H1 (cell line): Measurements from ENCODE around the gene CAMSAP1. TPM values are rescaled to one million over a fixed set of nuclear protein-coding genes. Genes with fewer than 3 reads are reported as not detected.

Experiments used
- CTCF ChIA-PET: fragments of 300-600 bp; sonication (Branson Sonifier 250); formaldehyde crosslinking; loops from one replicate; lab custom pipeline; 2021; ENCODE audit not compliant: partially characterized antibody; lab: Charles Lee
- POLR2A ChIA-PET: fragments of 300-600 bp; sonication (Branson Sonifier 250); formaldehyde crosslinking; loops from one replicate; lab custom pipeline; 2021; ENCODE audit warnings: inconsistent platforms; ENCODE audit not compliant: partially characterized antibody; lab: Charles Lee
- DNase-seq, 2 experiments: peaks; one replicate each; pipeline versions ENCODE4 v3.0.0 to v3.0.0-alpha.2; 2010 to 2022; ENCODE audit warnings: low spot score in 2 of 2, low read depth in 1 of 2, mixed read lengths in 1 of 2
- FAIRE-seq: peaks from 2 replicates; lab custom pipeline; 2011; peaks lifted over from hg19 to GRCh38; lab: Jason Lieb, UNC
- H2AFZ ChIP-seq: 2 replicates; pipeline ENCODE4 v1.8.1; 2012; ENCODE audit warnings: low read length, inconsistent platforms
- H2AK5ac ChIP-seq: 2 replicates; pipeline ENCODE4 v1.6.1; 2013; ENCODE audit warnings: low read depth, low read length
- H2BK120ac ChIP-seq: replicated peaks from 2 replicates; pipeline ENCODE3; 2013; ENCODE audit warnings: low read depth, low read length, inconsistent platforms
- H2BK12ac ChIP-seq: 2 replicates; pipeline ENCODE4 v1.6.1; 2013; ENCODE audit warnings: low read depth, low read length
- H2BK15ac ChIP-seq: 2 replicates; pipeline ENCODE4 v1.6.1; 2013; ENCODE audit warnings: low read length
- H2BK20ac ChIP-seq: 2 replicates; pipeline ENCODE4 v1.6.1; 2013; ENCODE audit warnings: low read length
- H2BK5ac ChIP-seq: 2 replicates; pipeline ENCODE4 v1.6.1; 2013; ENCODE audit warnings: low read depth, low read length
- H3K14ac ChIP-seq: 2 replicates; pipeline ENCODE4 v1.6.1; 2013; ENCODE audit warnings: inconsistent platforms; ENCODE audit not compliant: insufficient read length
- H3K18ac ChIP-seq: 2 replicates; pipeline ENCODE4 v1.6.1; 2013; ENCODE audit warnings: low read length; ENCODE audit errors: extremely low read depth
- H3K23ac ChIP-seq: 2 replicates; pipeline ENCODE4 v1.6.1; 2013; ENCODE audit warnings: inconsistent platforms; ENCODE audit not compliant: insufficient read length
- H3K23me2 ChIP-seq: 2 replicates; pipeline ENCODE4 v1.6.1; 2013; ENCODE audit warnings: low read depth, low read length
- H3K27ac ChIP-seq: 2 replicates; pipeline ENCODE4 v1.6.1; 2011; ENCODE audit warnings: low read depth, low read length, inconsistent platforms
- H3K27me3 ChIP-seq, 4 experiments: replicated peaks in 1 of 4; 1 replicate in 1 of 4; 2 replicates in 3 of 4; pipeline versions ENCODE4 v1.6.1 to v1.8.1; 2011 to 2013; ENCODE audit warnings: low read length in 3 of 4, mild to moderate bottlenecking in 3 of 4, inconsistent platforms in 2 of 4, mixed read lengths in 2 of 4, moderate library complexity in 1 of 4; ENCODE audit not compliant: control insufficient read depth in 3 of 4, insufficient read depth in 3 of 4; ENCODE audit errors: extremely low read depth in 1 of 4
- H3K36me3 ChIP-seq, 4 experiments: 2 replicates each; pipeline versions ENCODE4 v1.6.1 to v1.8.1; 2011 to 2013; ENCODE audit warnings: mild to moderate bottlenecking in 4 of 4, low read length in 3 of 4, moderate library complexity in 2 of 4, control low read depth in 1 of 4, inconsistent platforms in 1 of 4; ENCODE audit not compliant: insufficient read depth in 4 of 4, control insufficient read depth in 2 of 4
- H3K4ac ChIP-seq: replicated peaks from 2 replicates; pipeline ENCODE3; 2013; ENCODE audit warnings: low read length, low read depth, mixed read lengths, inconsistent platforms; ENCODE audit not compliant: insufficient read length
- H3K4me1 ChIP-seq, 4 experiments: replicated peaks in 1 of 4; 1 replicate in 1 of 4; 2 replicates in 3 of 4; pipeline versions ENCODE4 v1.6.1 to v1.8.1; 2011 to 2013; ENCODE audit warnings: low read length in 3 of 4, inconsistent platforms in 2 of 4, mixed read lengths in 1 of 4; ENCODE audit not compliant: insufficient read depth in 4 of 4, control insufficient read depth in 3 of 4
- H3K4me2 ChIP-seq, 2 experiments: 2 replicates each; pipeline versions ENCODE4 v1.6.1 to v1.8.1; 2011 to 2013; ENCODE audit warnings: low read depth in 2 of 2, low read length in 2 of 2, control low read depth in 1 of 2, inconsistent platforms in 1 of 2, mild to moderate bottlenecking in 1 of 2; ENCODE audit not compliant: insufficient read depth in 1 of 2
- H3K4me3 ChIP-seq, 4 experiments: fragments of 200-600, 300-600 bp in 1 of 4; sonication (generic), shearing (Covaris generic), sonication (Bioruptor Twin) in 1 of 4; 2 replicates each; pipeline versions ENCODE4 v1.5.1 to v1.8.1; 2011 to 2016; ENCODE audit warnings: low read length in 4 of 4, low read depth in 3 of 4, control low read depth in 2 of 4, inconsistent platforms in 2 of 4, mild to moderate bottlenecking in 2 of 4, mixed read lengths in 1 of 4, moderate library complexity in 1 of 4; ENCODE audit not compliant: insufficient read depth in 2 of 4; ENCODE audit errors: extremely low read depth in 1 of 4
- H3K56ac ChIP-seq: replicated peaks from 2 replicates; pipeline ENCODE3; 2013; ENCODE audit warnings: low read depth, mild to moderate bottlenecking, mixed read lengths, low read length, inconsistent platforms; ENCODE audit not compliant: insufficient read length
- H3K79me1 ChIP-seq: 2 replicates; pipeline ENCODE4 v1.6.1; 2013; ENCODE audit warnings: low read depth, low read length, control low read depth
- H3K79me2 ChIP-seq, 2 experiments: 2 replicates each; pipeline versions ENCODE4 v1.6.1 to v1.8.1; 2012 to 2013; ENCODE audit warnings: low read length in 2 of 2, mild to moderate bottlenecking in 2 of 2, inconsistent platforms in 1 of 2; ENCODE audit not compliant: insufficient read depth in 2 of 2, control insufficient read depth in 1 of 2
- H3K9ac ChIP-seq, 4 experiments: replicated peaks in 1 of 4; 1 replicate in 1 of 4; 2 replicates in 3 of 4; pipeline versions ENCODE4 v1.6.1 to v1.8.1; 2011 to 2013; ENCODE audit warnings: low read depth in 3 of 4, low read length in 3 of 4, control low read depth in 2 of 4, mild to moderate bottlenecking in 2 of 4, moderate library complexity in 2 of 4, inconsistent platforms in 1 of 4; ENCODE audit errors: extremely low read depth in 1 of 4
- H3K9me3 ChIP-seq, 2 experiments: 2 replicates each; pipeline versions ENCODE4 v1.6.1 to v1.8.1; 2012 to 2013; ENCODE audit warnings: mild to moderate bottlenecking in 2 of 2, moderate library complexity in 2 of 2, control low read depth in 1 of 2, inconsistent platforms in 1 of 2, low read depth in 1 of 2, low read length in 1 of 2, mixed read lengths in 1 of 2; ENCODE audit not compliant: insufficient read depth in 2 of 2
- H4K20me1 ChIP-seq, 2 experiments: replicated peaks in 1 of 2; 2 replicates each; pipeline versions ENCODE3 to v1.8.1; 2011 to 2013; ENCODE audit warnings: inconsistent platforms in 2 of 2, low read length in 2 of 2, mild to moderate bottlenecking in 1 of 2; ENCODE audit not compliant: insufficient read depth in 2 of 2, control insufficient read depth in 1 of 2
- H4K5ac ChIP-seq: 2 replicates; pipeline ENCODE4 v1.6.1; 2013; ENCODE audit warnings: low read length, low read depth, mixed read lengths, inconsistent platforms; ENCODE audit not compliant: insufficient read length
- H4K8ac ChIP-seq: 2 replicates; pipeline ENCODE4 v1.8.0; 2013; ENCODE audit warnings: mild to moderate bottlenecking, moderate library complexity, low read length, inconsistent platforms; ENCODE audit not compliant: insufficient read depth; ENCODE audit errors: extremely low read depth
- H4K91ac ChIP-seq: replicated peaks from 2 replicates; pipeline ENCODE3; 2013; ENCODE audit warnings: low read length, mixed read lengths, inconsistent platforms; ENCODE audit not compliant: insufficient read length
- ATF3 ChIP-seq: IDR thresholded peaks from 2 replicates; pipeline ENCODE4 v1.6.1; 2011; ENCODE audit warnings: low read depth, mild to moderate bottlenecking, low read length; ENCODE audit not compliant: insufficient read depth
- CBX8 ChIP-seq: fragments of 300-800, 300-1000 bp; sonication (generic); IDR thresholded peaks from 2 replicates; pipeline ENCODE4 v1.7.1; 2016; ENCODE audit warnings: low read depth, low read length, borderline replicate concordance
- E2F6 ChIP-seq: IDR thresholded peaks from 2 replicates; pipeline ENCODE4 v1.6.1; 2012; ENCODE audit warnings: inconsistent platforms
- EP300 ChIP-seq, 2 experiments: IDR thresholded peaks; 1 replicate in 1 of 2; 2 replicates in 1 of 2; pipeline ENCODE4 v1.6.1; 2011 to 2012; ENCODE audit warnings: low read depth in 2 of 2, low read length in 2 of 2, mild to moderate bottlenecking in 2 of 2, borderline replicate concordance in 1 of 2, inconsistent platforms in 1 of 2, moderate library complexity in 1 of 2
- GABPA ChIP-seq: IDR thresholded peaks from 2 replicates; pipeline ENCODE4 v1.6.1; 2011; ENCODE audit warnings: mild to moderate bottlenecking, low read length, moderate library complexity, borderline replicate concordance; ENCODE audit not compliant: insufficient read depth
- NRF1 ChIP-seq: IDR thresholded peaks from 2 replicates; pipeline ENCODE4 v1.6.1; 2011; ENCODE audit warnings: mild to moderate bottlenecking, low read depth, low read length, improper control_type of control experiment
- POLR2A ChIP-seq, 2 experiments: IDR thresholded peaks; 1 replicate in 1 of 2; 2 replicates in 1 of 2; pipeline ENCODE4 v1.6.1; 2011; ENCODE audit warnings: low read depth in 2 of 2, low read length in 2 of 2, mild to moderate bottlenecking in 2 of 2; ENCODE audit errors: control extremely low read depth in 1 of 2
- RAD21 ChIP-seq, 2 experiments: IDR thresholded peaks in 1 of 2; conservative IDR thresholded peaks in 1 of 2; 2 replicates each; pipeline ENCODE4 v1.6.1; 2011; ENCODE audit warnings: low read depth in 2 of 2, low read length in 2 of 2, improper control_type of control experiment in 1 of 2, inconsistent platforms in 1 of 2, mild to moderate bottlenecking in 1 of 2, moderate library complexity in 1 of 2
- SIN3A ChIP-seq, 2 experiments: IDR thresholded peaks in 1 of 2; conservative IDR thresholded peaks in 1 of 2; 2 replicates each; pipeline ENCODE4 v1.6.1; 2011 to 2012; ENCODE audit warnings: low read length in 2 of 2, improper control_type of control experiment in 1 of 2, low read depth in 1 of 2, mild to moderate bottlenecking in 1 of 2
- SIRT6 ChIP-seq: IDR thresholded peaks from one replicate; pipeline ENCODE4 v1.7.1; 2012; ENCODE audit warnings: low read length, inconsistent platforms
- SP2 ChIP-seq: IDR thresholded peaks from 2 replicates; pipeline ENCODE4 v1.6.1; 2012; ENCODE audit warnings: mild to moderate bottlenecking, low read length, inconsistent platforms
- TEAD4 ChIP-seq: IDR thresholded peaks from 2 replicates; pipeline ENCODE4 v1.6.1; 2012; ENCODE audit warnings: low read depth, low read length, inconsistent platforms, mixed read lengths
- WGBS, 2 experiments: shearing (Covaris generic) in 1 of 2; methylation state at CpG; one replicate each; pipeline versions ENCODE4 v1.1.6 to v1.1.7; 2013 to 2015; ENCODE audit warnings: low lambda C conversion rate in 2 of 2, mixed read lengths in 2 of 2, inconsistent platforms in 1 of 2, low coverage in 1 of 2, missing lambda C conversion rate in 1 of 2; ENCODE audit not compliant: insufficient replicate concordance in 2 of 2, insufficient coverage in 1 of 2, insufficient read length in 1 of 2; ENCODE audit errors: extremely low coverage in 1 of 2, missing lambda C conversion rate in 1 of 2; 5-methylcytosine and 5-hydroxymethylcytosine counted together
- polyA plus RNA-seq, 7 experiments: library from polyadenylated mRNA; depleted of rRNA in 3 of 7; stranded (reverse) in 5 of 7; unstranded in 2 of 7; fragments of >200 nt in 5 of 7; fragments of 200-250 nt in 2 of 7; gene quantifications; 1 replicate in 5 of 7; 2 replicates in 1 of 7; 4 replicates in 1 of 7; pipeline versions ENCODE4 v1.2.1 to v1.2.3, GENCODE V29; 2011 to 2013; ENCODE audit warnings: missing spikeins in 2 of 7, mixed read lengths in 2 of 7
- total RNA-seq: library from RNA; stranded (reverse); fragmentation: NEBNext Ultra II Directional; extraction: Animal tissue kit (Norgen Biotek cat#: 25700); gene quantifications from 2 replicates; pipeline ENCODE4 v1.2.1, GENCODE V29; 2021

The CAMSAP1 gene
- total and polyA plus RNA-seq, 2 of the 8 experiments (the other 6 are each of a cell fraction or from before 2014, with no cell fraction given), result 13.4 to 44.0 TPM

DNA sequence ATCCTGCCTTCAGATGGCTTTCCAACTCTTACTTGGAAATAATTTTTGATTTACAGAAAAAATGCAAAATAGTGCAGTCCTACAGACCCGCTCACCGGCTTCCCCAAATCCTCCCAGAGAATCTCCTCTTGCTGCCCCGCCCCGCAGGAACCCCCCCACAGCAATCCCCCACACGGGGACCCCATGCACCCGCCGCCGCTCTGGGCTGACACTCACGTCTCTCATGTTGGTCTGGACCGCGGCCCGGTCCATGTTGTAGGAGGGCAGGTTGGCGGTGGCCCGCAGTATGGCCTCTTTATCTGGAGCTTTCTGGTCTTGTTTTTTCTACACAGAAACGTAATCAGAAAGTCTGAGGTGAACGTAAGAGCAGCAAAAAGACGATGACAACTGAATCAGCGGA lies 40.2 kb upstream of the CAMSAP1 start:
- CTCF ChIA-PET, result interaction anchor here (0.6 to 1.2 kb wide), 2 partner anchors 14 to 124 kb away, joined by 3 to 4 read pairs; no protein-coding TSS in a partner anchor
- TF ChIP-seq NRF1, result no peak
- TF ChIP-seq E2F6, result no peak
- no peak for TF ChIP-seq RAD21 (IDR thresholded peaks at IDR 0.05 in 1 of 2, conservative IDR thresholded peaks at IDR 0.05 in 1 of 2; ENCODE audit: low read depth in 2 of 2, low read length in 2 of 2)
- no peak for TF ChIP-seq TEAD4
- TF ChIP-seq ATF3, result no peak
- TF ChIP-seq EP300 (IDR thresholded peaks at IDR 0.05; ENCODE audit: borderline replicate concordance in 1 of 2, low read depth in 2 of 2, low read length in 2 of 2), result no peak
- no peak for TF ChIP-seq SIN3A (conservative IDR thresholded peaks at IDR 0.05 in 1 of 2, IDR thresholded peaks at IDR 0.05 in 1 of 2; ENCODE audit: low read depth in 1 of 2, low read length in 2 of 2)
- no peak for TF ChIP-seq POLR2A (IDR thresholded peaks at IDR 0.05; ENCODE audit: control extremely low read depth in 1 of 2, low read depth in 2 of 2, low read length in 2 of 2)
- no peak for TF ChIP-seq GABPA
- TF ChIP-seq SP2, result no peak
- TF ChIP-seq CBX8, result no peak
- TF ChIP-seq SIRT6, result no peak

More for the DNA sequence above, 40.2 kb upstream of the CAMSAP1 start:
- H3K9me3 ChIP-seq, result no peaks in the 10 kb centered on the region
- no peak overlapping the region for H3K4me2 ChIP-seq
- no peak overlapping the region for H2AFZ ChIP-seq
- H4K8ac ChIP-seq, result no peak overlapping the region
- H2BK12ac ChIP-seq, result no peak overlapping the region
- WGBS, 2 experiments, result 96% methylated on average over 13 of the region's 18 CpGs; no CpG with 5 or more reads in 1 of the 2 experiments
- FAIRE-seq (no peak), DNase-seq (no peak)
- H3K23me2 ChIP-seq, result peaks cover 3% of the 10 kb centered on the region; the same call in 1 of the 2 replicates
- H2AK5ac ChIP-seq, result no peak overlapping the region
- H3K14ac ChIP-seq, result no peak overlapping the region
- H3K4ac ChIP-seq, result no peak overlapping the region
- no peak overlapping the region for H3K56ac ChIP-seq
- no peak overlapping the region for H4K5ac ChIP-seq
- H3K18ac ChIP-seq, result no peak overlapping the region
- H2BK15ac ChIP-seq, result no peak overlapping the region
- no peak overlapping the region for H2BK120ac ChIP-seq
- no peak overlapping the region for H2BK20ac ChIP-seq
- H3K4me1 ChIP-seq, result no peaks in the 10 kb centered on the region; a peak in 1 of 7 replicates
- H2BK5ac ChIP-seq, result no peak overlapping the region; the same call in 1 of the 2 replicates
- H3K23ac ChIP-seq, result no peak overlapping the region
- H3K27me3 ChIP-seq, result no peaks in the 10 kb centered on the region
- no peaks in the 10 kb centered on the region for H3K79me2 ChIP-seq
- no peak overlapping the region for H3K4me3 ChIP-seq
- peaks cover 2% of the 10 kb centered on the region; the same call in 1 of the 2 replicates for H3K79me1 ChIP-seq
- H3K27ac ChIP-seq, result no peak overlapping the region
- H4K91ac ChIP-seq, result no peak overlapping the region
- POLR2A ChIA-PET, result no interaction called here
- peaks cover 6 to 9% of the 10 kb centered on the region in 2 experiments for H4K20me1 ChIP-seq
- H3K9ac ChIP-seq, result no peak overlapping the region
- H3K36me3 ChIP-seq, result peaks cover 11 to 46% (median 28%) of the 10 kb centered on the region in 4 experiments
